Skeletal muscle satellite cell (primary cell): ENCODE results near the gene PDE2A.
A peak's percentile ranks its signal among the peaks of the same experiment; 100 is the strongest.

ENCODE experiments used
- H3K27me3 ChIP-seq: 2 replicates; pipeline ENCODE4 v1.7.0; 2013; ENCODE audit warnings: low read length; ENCODE audit not compliant: control insufficient read depth, insufficient read depth
- H3K36me3 ChIP-seq: 2 replicates; pipeline ENCODE4 v1.7.0; 2013; ENCODE audit warnings: mild to moderate bottlenecking, control low read depth, low read length; ENCODE audit not compliant: insufficient read depth
- H3K4me1 ChIP-seq: 2 replicates; pipeline ENCODE4 v1.7.0; 2013; ENCODE audit warnings: low read length; ENCODE audit not compliant: control insufficient read depth, insufficient read depth
- H3K4me2 ChIP-seq: 2 replicates; pipeline ENCODE4 v1.7.0; 2013; ENCODE audit warnings: mild to moderate bottlenecking, low read length
- H3K4me3 ChIP-seq: 2 replicates; pipeline ENCODE4 v1.7.0; 2013; ENCODE audit warnings: low read length
- H3K9ac ChIP-seq: 2 replicates; pipeline ENCODE4 v1.7.0; 2013; ENCODE audit warnings: mild to moderate bottlenecking, low read depth, low read length, moderate library complexity
- H3K9me3 ChIP-seq: replicated peaks from 2 replicates; pipeline ENCODE4 v1.7.0; 2013; ENCODE audit warnings: mild to moderate bottlenecking, control low read depth, low read length

The PDE2A gene

DNA sequence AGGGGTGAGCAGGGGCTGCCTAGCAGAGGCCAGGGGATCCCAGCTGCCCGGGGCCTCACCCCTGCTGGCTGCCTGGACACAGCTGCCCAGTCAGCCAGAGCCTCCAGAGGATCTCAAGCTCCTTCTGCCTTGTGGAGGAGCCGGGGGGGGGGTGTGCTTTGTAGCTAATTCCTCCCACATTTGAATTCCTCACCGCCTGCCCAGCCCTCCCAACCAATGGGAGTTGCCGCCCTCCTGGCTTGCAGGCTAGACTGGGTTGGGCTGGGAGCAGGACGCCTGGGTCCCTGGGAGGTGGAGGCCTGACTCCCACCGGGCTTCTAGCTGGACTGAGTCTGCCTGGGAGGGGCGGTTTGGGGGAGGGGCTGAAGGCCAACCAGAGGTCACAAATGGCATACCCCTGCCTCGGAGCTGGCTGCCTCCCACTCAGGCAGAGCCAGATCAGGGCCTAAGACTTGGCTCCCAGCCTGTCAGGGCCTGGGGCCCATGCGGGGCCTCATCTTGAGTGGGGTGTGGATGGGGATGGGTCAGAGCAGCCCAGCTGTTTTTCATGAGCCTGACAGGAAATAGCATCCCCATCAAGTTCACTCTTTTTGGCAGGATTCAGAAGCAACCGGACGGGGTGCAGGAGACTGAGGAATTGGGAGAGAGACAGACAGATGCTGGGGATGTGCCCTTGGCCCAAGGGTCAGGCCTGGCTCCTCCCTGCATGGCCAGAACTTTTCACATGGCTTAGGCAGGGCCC is 29.2 kb upstream of the PDE2A start:
- Histone ChIP-seq H3K4me3 (no peak overlapping the region), H3K4me1 (peaks cover 27% of the 10 kb centered on the region), H3K27me3 (no peaks in the 10 kb centered on the region), H3K36me3 (peaks cover 76% of the 10 kb centered on the region), H3K9me3 (no peaks in the 10 kb centered on the region), H3K4me2 (peak overlapping the region; percentile 26), H3K9ac (peak overlapping the region; percentile 9)

- Histone ChIP-seq H3K36me3 (peaks cover 77% of the 10 kb centered on the region), H3K4me3 (no peak overlapping the region)
Measured at GRCh38 chr11:72702577-72703241, 28.5 kb upstream of the PDE2A start.

GRCh38 chr11:72702096-72702495 is 27.9 kb upstream of the PDE2A start:
- Histone ChIP-seq H3K27me3 (no peaks in the 10 kb centered on the region), H3K9me3 (no peaks in the 10 kb centered on the region), H3K9ac (no peak overlapping the region), H3K4me3 (no peak overlapping the region), H3K4me2 (no peak overlapping the region), H3K36me3 (peaks cover 74% of the 10 kb centered on the region), H3K4me1 (peaks cover 27% of the 10 kb centered on the region)

More at GRCh38 chr11:72702577-72703241, 28.5 kb upstream of the PDE2A start:
- H3K27me3 ChIP-seq, result no peaks in the 10 kb centered on the region
- peaks cover 27% of the 10 kb centered on the region for H3K4me1 ChIP-seq
- H3K4me2 ChIP-seq, result no peak overlapping the region
- no peak overlapping the region for H3K9ac ChIP-seq
- H3K9me3 ChIP-seq, result no peaks in the 10 kb centered on the region

GRCh38 chr11:72701466-72701865 is 27.2 kb upstream of the PDE2A start:
- no peaks in the 10 kb centered on the region for H3K9me3 ChIP-seq
- no peak overlapping the region for H3K4me2 ChIP-seq
- H3K4me3 ChIP-seq, result no peak overlapping the region
- no peaks in the 10 kb centered on the region for H3K27me3 ChIP-seq
- H3K36me3 ChIP-seq, result peaks cover 71% of the 10 kb centered on the region
- H3K4me1 ChIP-seq, result peaks cover 27% of the 10 kb centered on the region
- H3K9ac ChIP-seq, result no peak overlapping the region

GRCh38 chr11:72700146-72700545 is 25.9 kb upstream of the PDE2A start:
- peaks cover 27% of the 10 kb centered on the region for H3K4me1 ChIP-seq

DNA sequence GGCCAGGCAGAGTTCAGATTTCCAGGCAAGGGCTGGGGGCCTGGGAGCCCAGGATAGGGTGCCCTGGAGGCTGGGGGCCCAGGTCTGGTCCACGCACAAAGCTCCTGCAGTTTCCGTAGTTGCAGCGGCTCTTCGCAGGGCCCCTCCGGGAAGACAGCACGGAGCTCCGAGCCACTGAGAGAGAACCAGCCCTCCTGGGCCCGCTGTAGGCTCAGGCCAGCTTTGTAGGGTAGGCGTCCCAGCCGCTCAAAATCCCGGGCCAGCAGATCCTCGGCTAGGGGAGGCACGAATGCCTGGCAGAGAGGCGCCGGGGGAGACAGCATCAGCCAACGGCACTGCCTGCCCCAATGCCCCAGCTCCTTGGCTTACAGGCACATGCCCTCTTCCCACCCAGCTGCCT is 23.6 kb upstream of the PDE2A start:
- Histone ChIP-seq H3K4me1 (peaks cover 10% of the 10 kb centered on the region), H3K9me3 (no peaks in the 10 kb centered on the region), H3K36me3 (peaks cover 69% of the 10 kb centered on the region), H3K9ac (no peak overlapping the region), H3K4me2 (no peak overlapping the region), H3K27me3 (no peaks in the 10 kb centered on the region), H3K4me3 (no peak overlapping the region)

More at GRCh38 chr11:72700146-72700545, 25.9 kb upstream of the PDE2A start:
- Histone ChIP-seq H3K9me3 (no peaks in the 10 kb centered on the region), H3K36me3 (peaks cover 68% of the 10 kb centered on the region), H3K4me2 (no peak overlapping the region), H3K4me3 (no peak overlapping the region), H3K9ac (no peak overlapping the region), H3K27me3 (no peaks in the 10 kb centered on the region)

- H3K9me3 ChIP-seq, result no peaks in the 10 kb centered on the region
- H3K4me1 ChIP-seq, result peaks cover 8% of the 10 kb centered on the region
- peaks cover 73% of the 10 kb centered on the region for H3K36me3 ChIP-seq
- H3K9ac ChIP-seq, result no peak overlapping the region
- H3K4me2 ChIP-seq, result no peak overlapping the region
- H3K4me3 ChIP-seq, result no peak overlapping the region
- no peaks in the 10 kb centered on the region for H3K27me3 ChIP-seq
Measured at GRCh38 chr11:72696866-72697700, 22.9 kb upstream of the PDE2A start.

GRCh38 chr11:72695354-72695753 is 21.1 kb upstream of the PDE2A start:
- H3K9me3 ChIP-seq, result no peaks in the 10 kb centered on the region
- H3K4me2 ChIP-seq, result no peak overlapping the region
- no peak overlapping the region for H3K9ac ChIP-seq
- H3K4me3 ChIP-seq, result no peak overlapping the region
- H3K27me3 ChIP-seq, result no peaks in the 10 kb centered on the region
- peaks cover 79% of the 10 kb centered on the region for H3K36me3 ChIP-seq
- H3K4me1 ChIP-seq, result peaks cover 7% of the 10 kb centered on the region

DNA sequence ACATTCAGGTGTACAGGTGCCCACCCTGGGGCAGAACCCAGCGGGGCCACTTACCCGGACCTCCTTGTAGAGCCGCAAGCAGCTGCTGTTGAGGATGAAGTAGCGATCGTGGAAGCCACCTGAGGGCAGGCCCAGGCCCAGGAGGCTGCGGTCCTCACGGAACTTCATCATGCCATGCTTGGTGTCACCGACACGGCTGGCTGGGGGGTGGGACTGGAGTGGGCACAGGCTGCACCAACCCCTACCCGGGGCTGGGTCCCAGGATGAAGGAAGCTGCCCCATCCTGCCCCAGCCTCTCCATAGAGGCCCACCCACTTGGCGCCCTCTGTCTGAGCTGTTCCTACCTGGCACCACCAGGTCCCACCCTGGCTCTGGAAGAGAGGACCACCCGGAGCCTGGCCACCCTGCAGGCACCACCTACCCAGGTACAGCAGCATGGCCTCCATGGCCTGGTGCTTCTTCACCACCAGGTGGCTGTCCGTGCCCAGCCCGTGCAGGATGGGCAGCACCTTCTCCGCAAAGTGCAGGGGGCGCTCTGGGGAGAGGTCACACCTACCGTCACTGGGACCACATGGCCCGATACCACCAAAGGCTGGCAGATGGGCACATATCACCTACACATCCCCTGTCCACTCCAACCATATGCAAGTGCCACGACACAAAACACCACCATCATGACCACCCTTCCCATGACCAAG is 19.2 kb upstream of the PDE2A start:
- H3K27me3 ChIP-seq, result no peaks in the 10 kb centered on the region
- no peak overlapping the region for H3K4me3 ChIP-seq
- H3K9ac ChIP-seq, result no peak overlapping the region
- no peaks in the 10 kb centered on the region for H3K9me3 ChIP-seq
- H3K36me3 ChIP-seq, result peaks cover 67% of the 10 kb centered on the region
- no peaks in the 10 kb centered on the region for H3K4me1 ChIP-seq
- H3K4me2 ChIP-seq, result no peak overlapping the region

DNA sequence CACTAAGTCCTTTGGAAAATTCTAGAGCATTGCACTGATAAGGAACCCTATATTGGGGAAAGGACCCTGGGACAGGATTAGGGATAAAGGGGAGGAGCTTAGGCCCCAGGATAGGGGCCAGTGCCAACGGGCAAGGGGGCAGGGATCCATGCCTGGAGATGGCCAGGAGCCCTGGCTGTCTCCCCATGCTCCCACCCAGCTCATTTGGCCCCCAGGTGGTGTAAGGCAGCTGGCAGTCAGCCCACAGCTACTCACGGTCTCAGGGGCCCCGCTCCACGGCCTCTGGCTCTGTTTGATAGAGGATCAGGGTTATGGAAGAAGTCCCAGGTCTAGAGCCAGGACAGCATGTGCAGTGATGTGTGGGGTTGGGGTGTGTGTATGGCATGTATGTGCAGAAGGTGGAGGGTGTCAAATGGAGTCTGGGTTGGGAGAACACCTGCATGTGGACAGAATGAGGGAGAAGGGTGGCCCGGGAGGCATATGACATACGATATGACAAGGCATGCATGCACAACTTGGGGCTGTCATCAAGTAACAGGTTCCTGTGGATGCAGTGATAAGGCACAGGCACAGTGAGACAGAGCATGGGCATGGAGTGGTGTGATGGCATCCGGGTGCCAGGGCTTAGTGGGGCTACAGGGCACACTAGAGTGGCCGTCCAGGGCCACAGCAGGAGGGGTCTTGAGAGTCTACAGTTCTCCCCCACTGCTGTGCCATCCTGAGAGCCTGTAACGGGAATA is 18.4 kb upstream of the PDE2A start:
- Histone ChIP-seq H3K4me3 (no peak overlapping the region), H3K9ac (no peak overlapping the region), H3K4me2 (no peak overlapping the region), H3K36me3 (peaks cover 62% of the 10 kb centered on the region), H3K9me3 (no peaks in the 10 kb centered on the region), H3K4me1 (no peaks in the 10 kb centered on the region), H3K27me3 (no peaks in the 10 kb centered on the region)
